Esophagus muscularis mucosa (tissue), 4 donors: ENCODE results near the gene AKAP12. TPM values are rescaled to one million over a fixed set of nuclear protein-coding genes. Genes with fewer than 3 reads are reported as not detected.

Experiments used
- DNase-seq: peaks from one replicate; pipeline ENCODE4 v3.0.0-alpha.2; 2017; ENCODE audit errors: extremely low spot score
- H3K27ac ChIP-seq, 4 donors: fragments of 200-600 bp; sonication (generic); replicated peaks in 1 of 4; 1 replicate in 3 of 4; 2 replicates in 1 of 4; pipeline ENCODE4 v1.5.1; 2016 to 2019; ENCODE audit warnings: mild to moderate bottlenecking in 1 of 4
- H3K27me3 ChIP-seq, 4 donors: fragments of 200-600 bp; sonication (generic); one replicate each; pipeline versions ENCODE4 v1.5.1 to v1.6.0; 2016 to 2019
- H3K36me3 ChIP-seq, 4 donors: fragments of 200-600 bp; sonication (generic); one replicate each; pipeline ENCODE4 v1.5.1; 2016 to 2019
- H3K4me1 ChIP-seq, 4 donors: fragments of 200-600 bp; sonication (generic); one replicate each; pipeline ENCODE4 v1.5.1; 2016 to 2019
- H3K4me3 ChIP-seq, 4 donors: fragments of 200-600 bp; sonication (generic); 1 replicate in 2 of 4; 2 replicates in 2 of 4; pipeline ENCODE4 v1.5.1; 2016 to 2019; ENCODE audit warnings: mild to moderate bottlenecking in 4 of 4, moderate library complexity in 1 of 4
- H3K9me3 ChIP-seq, 4 donors: fragments of 200-600 bp; sonication (generic); 1 replicate in 3 of 4; 2 replicates in 1 of 4; pipeline ENCODE4 v1.5.1; 2016 to 2019
- EP300 ChIP-seq: sonication (generic); formaldehyde crosslinking; IDR thresholded peaks from one replicate; pipeline ENCODE4 v1.6.1; 2017; ENCODE audit warnings: antibody characterized with exemption
- POLR2A ChIP-seq: fragments of 450-650 bp; IDR thresholded peaks from one replicate; pipeline ENCODE4 v1.6.1; 2017; ENCODE audit warnings: antibody characterized with exemption, moderate library complexity, mild to moderate bottlenecking, low read depth
- POLR2AphosphoS5 ChIP-seq, 2 donors: sonication (generic); formaldehyde crosslinking; IDR thresholded peaks; one replicate each; pipeline ENCODE4 v1.6.1; 2017; ENCODE audit warnings: antibody characterized with exemption in 2 of 2
- WGBS: methylation state at CpG from one replicate; pipeline ENCODE4 v1.1.5; 2018; 5-methylcytosine and 5-hydroxymethylcytosine counted together
- intact Hi-C: fragments of 100-400 bp; cut with DNase I; formaldehyde crosslinking; loops from one replicate; pipeline ENCODE4 v1.15.1; 2023
- total RNA-seq, 4 donors: library from RNA; depleted of rRNA; stranded (reverse); fragments of >200 nt; gene quantifications; one replicate each; pipeline versions ENCODE4 v1.1.0 to v1.2.1, GENCODE V29; 2016
- TF ChIP-seq, protein P1 (sequence below), 3 experiments: fragments of 200-600 bp in 2 of 3; fragments of 450-650 bp in 1 of 3; sonication (generic) in 2 of 3; IDR thresholded peaks; one replicate each; pipeline ENCODE4 v1.5.1; 2017 to 2019; ENCODE audit warnings: antibody characterized with exemption in 3 of 3, mild to moderate bottlenecking in 2 of 3, moderate library complexity in 1 of 3

Gene AKAP12
- total RNA-seq, 4 donors from 2014 or later: 108 to 215 (median 187) TPM

GRCh38 chr6:151389618-151390275 lies 150.0 kb downstream of the AKAP12 start:
- peaks cover 44 to 60% (median 50%) of the 10 kb centered on the region in 4 donors for H3K4me1 ChIP-seq
- intact Hi-C loops: no loop called here

GRCh38 chr6:151390276-151390850 lies 150.6 kb downstream of the AKAP12 start:
- peak; percentile 98 for DNase-seq
- Histone ChIP-seq H3K27me3 (peaks cover 0 to 6% (median 0%) of the 10 kb centered on the region in 4 donors), H3K9me3 (no peaks in the 10 kb centered on the region), H3K4me3 (peak overlapping the region; percentile 76 to 99 (median 94)), H3K36me3 (no peaks in the 10 kb centered on the region), H3K4me1 (peaks cover 50 to 60% (median 55%) of the 10 kb centered on the region in 4 donors), H3K27ac (peak overlapping the region; percentile 99 to 100 (median 100))
- TF ChIP-seq EP300 (no peak), POLR2AphosphoS5 (IDR thresholded peaks at IDR 0.05) (peak; percentile 93), POLR2A (peak; percentile 51)
- TF ChIP-seq, protein P1, sequence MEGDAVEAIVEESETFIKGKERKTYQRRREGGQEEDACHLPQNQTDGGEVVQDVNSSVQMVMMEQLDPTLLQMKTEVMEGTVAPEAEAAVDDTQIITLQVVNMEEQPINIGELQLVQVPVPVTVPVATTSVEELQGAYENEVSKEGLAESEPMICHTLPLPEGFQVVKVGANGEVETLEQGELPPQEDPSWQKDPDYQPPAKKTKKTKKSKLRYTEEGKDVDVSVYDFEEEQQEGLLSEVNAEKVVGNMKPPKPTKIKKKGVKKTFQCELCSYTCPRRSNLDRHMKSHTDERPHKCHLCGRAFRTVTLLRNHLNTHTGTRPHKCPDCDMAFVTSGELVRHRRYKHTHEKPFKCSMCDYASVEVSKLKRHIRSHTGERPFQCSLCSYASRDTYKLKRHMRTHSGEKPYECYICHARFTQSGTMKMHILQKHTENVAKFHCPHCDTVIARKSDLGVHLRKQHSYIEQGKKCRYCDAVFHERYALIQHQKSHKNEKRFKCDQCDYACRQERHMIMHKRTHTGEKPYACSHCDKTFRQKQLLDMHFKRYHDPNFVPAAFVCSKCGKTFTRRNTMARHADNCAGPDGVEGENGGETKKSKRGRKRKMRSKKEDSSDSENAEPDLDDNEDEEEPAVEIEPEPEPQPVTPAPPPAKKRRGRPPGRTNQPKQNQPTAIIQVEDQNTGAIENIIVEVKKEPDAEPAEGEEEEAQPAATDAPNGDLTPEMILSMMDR (IDR thresholded peaks at IDR 0.05): no peak
- intact Hi-C loops: no loop called here
- no CpG with 5 or more reads among the region's 79 CpGs for WGBS

More at GRCh38 chr6:151389618-151390275, 150.0 kb downstream of the AKAP12 start:
- no peaks in the 10 kb centered on the region for H3K9me3 ChIP-seq
- H3K27me3 ChIP-seq: peaks cover 0 to 6% (median 0%) of the 10 kb centered on the region in 4 donors
- DNase-seq: no peak
- H3K27ac ChIP-seq: peak overlapping the region; percentile 99 to 100 (median 100)
- no peaks in the 10 kb centered on the region for H3K36me3 ChIP-seq
- TF ChIP-seq POLR2AphosphoS5 (IDR thresholded peaks at IDR 0.05) (peak; percentile 19 to 84), POLR2A (peak; percentile 56), EP300 (no peak)
- TF ChIP-seq, protein P1 (IDR thresholded peaks at IDR 0.05): no peak
- WGBS: 0% methylated on average over 14 of the region's 54 CpGs
- peak overlapping the region; percentile 76 to 99 (median 94) for H3K4me3 ChIP-seq

DNA sequence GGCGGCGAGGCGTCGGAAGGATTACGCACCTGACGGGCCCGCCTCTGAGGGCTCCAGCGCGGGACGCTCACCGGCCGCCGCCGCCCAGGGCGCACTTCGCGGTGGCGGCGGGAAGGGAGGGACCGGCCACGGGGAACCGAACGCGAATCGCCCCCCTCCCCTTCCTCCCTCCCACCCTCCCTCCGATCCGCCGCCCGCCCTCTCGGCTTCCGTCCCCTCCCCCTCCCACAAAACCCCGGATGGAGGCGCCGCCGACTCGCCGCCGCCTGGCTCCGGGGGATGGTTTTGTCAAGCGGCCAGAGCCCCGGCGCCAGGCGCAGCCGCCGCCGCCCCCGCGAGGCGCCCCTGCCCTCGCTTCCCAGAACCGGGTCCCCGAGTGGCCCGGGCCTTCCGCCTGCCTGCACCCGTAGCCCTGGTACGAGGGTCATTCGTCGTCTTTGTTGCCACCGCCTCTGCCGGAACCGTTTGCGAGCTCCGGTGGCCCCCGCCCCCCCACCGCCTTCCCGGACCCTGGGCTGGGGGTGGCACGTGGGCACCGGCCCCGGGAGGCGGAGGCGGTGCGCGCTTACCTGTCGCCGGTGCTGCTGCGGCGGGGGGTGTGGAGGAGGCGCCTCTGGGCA lies 151.2 kb downstream of the AKAP12 start:
- peak; percentile 93 for DNase-seq
- H3K27me3 ChIP-seq: peaks cover 0 to 6% (median 0%) of the 10 kb centered on the region in 4 donors
- no CpG with 5 or more reads among the region's 78 CpGs for WGBS
- H3K4me3 ChIP-seq: peak overlapping the region; percentile 76 to 99 (median 94)
- H3K4me1 ChIP-seq: peaks cover 52 to 65% (median 61%) of the 10 kb centered on the region in 4 donors
- no peaks in the 10 kb centered on the region for H3K36me3 ChIP-seq
- H3K9me3 ChIP-seq: no peaks in the 10 kb centered on the region
- peak overlapping the region; percentile 99 to 100 (median 100) for H3K27ac ChIP-seq
- TF ChIP-seq POLR2A (no peak), POLR2AphosphoS5 (IDR thresholded peaks at IDR 0.05) (no peak), EP300 (no peak)
- TF ChIP-seq, protein P1 (IDR thresholded peaks at IDR 0.05): no peak
- intact Hi-C loops: no loop called here

DNA sequence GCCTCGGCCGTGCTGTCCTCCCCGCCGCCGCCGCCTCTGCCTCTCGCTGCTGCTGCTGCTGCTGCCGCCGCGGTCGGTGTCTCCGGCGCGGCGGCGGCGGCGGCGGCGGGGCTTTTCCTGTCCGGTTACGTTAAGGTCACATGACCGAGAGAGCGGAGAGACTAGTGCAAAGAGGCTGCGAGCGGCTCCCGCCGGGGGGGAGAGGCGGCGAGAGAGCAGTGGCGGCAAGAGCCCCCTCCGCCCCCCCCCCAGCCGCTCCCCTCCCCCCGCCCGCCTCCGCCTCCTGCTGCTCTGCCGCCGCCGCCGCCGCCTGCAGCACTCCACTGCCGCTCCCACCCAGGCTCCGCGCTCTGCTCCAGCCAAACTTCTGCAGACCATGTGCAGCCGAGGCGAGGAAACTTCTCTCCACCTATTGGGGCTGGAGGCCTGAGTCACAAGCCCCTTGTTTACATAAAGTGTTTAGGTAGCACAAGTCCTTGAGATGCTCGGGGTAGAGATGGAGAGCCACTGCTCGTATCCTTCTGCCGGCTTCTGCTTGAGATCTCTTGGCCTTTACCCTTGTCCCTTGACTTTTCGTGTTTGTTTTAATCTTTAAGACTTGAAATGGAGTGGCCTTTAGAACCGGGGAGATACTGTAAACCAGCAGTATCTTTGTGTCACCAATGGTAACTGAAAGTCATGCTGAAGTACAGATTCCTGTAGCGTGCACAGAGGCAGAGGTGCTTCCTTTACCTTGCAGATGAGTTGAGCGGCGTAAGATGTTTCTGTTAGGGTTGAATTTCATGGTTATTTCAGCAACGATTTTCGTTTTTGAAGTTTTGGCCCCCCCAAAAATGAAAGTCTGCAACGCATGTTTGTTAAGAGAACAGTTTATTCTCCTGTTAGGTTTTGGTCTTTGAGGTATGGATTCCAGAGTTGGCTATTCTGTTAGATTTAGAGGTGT lies 152.0 kb downstream of the AKAP12 start, which contains the start of gene ZBTB2:
ZBTB2 (minus strand) TSS at position 89 of the 943 bp plus-strand sequence. CDS start 17,922 bp downstream, outside the sequence.
- H3K9me3 ChIP-seq: no peaks in the 10 kb centered on the region
- no peak for DNase-seq
- intact Hi-C loops: no loop called here

More for the DNA sequence above, 152.0 kb downstream of the AKAP12 start, which contains the start of gene ZBTB2:
- TF ChIP-seq EP300 (no peak), POLR2A (no peak), POLR2AphosphoS5 (IDR thresholded peaks at IDR 0.05) (no peak)
- TF ChIP-seq, protein P1 (IDR thresholded peaks at IDR 0.05): no peak
- H3K4me3 ChIP-seq: peak within 1 kb of the TSS; percentile 76 to 99 (median 94)
- H3K4me1 ChIP-seq: peaks cover 52 to 68% (median 66%) of the 10 kb centered on the region in 4 donors
- WGBS: under 1% methylated on average over 11 of the region's 57 CpGs
- no peaks in the 10 kb centered on the region for H3K36me3 ChIP-seq
- H3K27me3 ChIP-seq: peaks cover 0 to 6% (median 0%) of the 10 kb centered on the region in 4 donors
- peak within 1 kb of the TSS; percentile 99 to 100 (median 100) for H3K27ac ChIP-seq
